ENCODE measurements around the gene GCNT3. TPM values are rescaled to one million over a fixed set of nuclear protein-coding genes. Genes with fewer than 3 reads are reported as not detected.

The GCNT3 gene
- total RNA-seq, 4 donors from 2014 or later = not detected

DNA sequence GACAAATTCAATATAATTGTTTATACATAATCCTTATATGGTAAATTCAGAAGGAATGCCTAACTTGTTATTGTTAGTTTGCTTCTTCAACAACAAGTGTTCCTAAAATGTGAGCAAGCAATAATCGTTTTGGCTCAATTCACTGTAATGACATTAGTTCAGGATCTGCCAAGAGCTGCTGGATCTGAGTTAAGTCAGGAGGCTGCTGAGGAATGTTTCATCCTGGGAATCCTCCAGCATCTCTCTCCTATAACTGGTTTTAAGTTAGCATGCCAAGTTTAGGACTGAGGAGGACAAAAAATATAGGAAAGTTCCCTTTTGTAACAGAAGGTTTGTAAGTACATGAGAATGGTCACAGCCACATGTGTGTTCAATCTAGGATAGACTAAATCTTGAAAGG lies 50.7 kb downstream of the GCNT3 start:
- TF ChIP-seq, protein P1, sequence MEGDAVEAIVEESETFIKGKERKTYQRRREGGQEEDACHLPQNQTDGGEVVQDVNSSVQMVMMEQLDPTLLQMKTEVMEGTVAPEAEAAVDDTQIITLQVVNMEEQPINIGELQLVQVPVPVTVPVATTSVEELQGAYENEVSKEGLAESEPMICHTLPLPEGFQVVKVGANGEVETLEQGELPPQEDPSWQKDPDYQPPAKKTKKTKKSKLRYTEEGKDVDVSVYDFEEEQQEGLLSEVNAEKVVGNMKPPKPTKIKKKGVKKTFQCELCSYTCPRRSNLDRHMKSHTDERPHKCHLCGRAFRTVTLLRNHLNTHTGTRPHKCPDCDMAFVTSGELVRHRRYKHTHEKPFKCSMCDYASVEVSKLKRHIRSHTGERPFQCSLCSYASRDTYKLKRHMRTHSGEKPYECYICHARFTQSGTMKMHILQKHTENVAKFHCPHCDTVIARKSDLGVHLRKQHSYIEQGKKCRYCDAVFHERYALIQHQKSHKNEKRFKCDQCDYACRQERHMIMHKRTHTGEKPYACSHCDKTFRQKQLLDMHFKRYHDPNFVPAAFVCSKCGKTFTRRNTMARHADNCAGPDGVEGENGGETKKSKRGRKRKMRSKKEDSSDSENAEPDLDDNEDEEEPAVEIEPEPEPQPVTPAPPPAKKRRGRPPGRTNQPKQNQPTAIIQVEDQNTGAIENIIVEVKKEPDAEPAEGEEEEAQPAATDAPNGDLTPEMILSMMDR (IDR thresholded peaks at IDR 0.05; ENCODE audit: low read depth) = no peak

GRCh38 chr15:59668556-59668955 lies 57.0 kb downstream of the GCNT3 start:
- TF ChIP-seq, protein P1 (IDR thresholded peaks at IDR 0.05; ENCODE audit: low read depth) = no peak

Small RNA genes within 50 kb of the gene (small RNA-seq; reads per million reads assigned to genes)
- not detected for gene RNA5SP396

Other genes starting within 250 kb of the GCNT3 start
- 100 to 1,000 TPM in 1 of 4 donors, 10 to 100 TPM in 3; 34.1 to 188 (median 91.7) TPM for gene MYO1E, start 238.9 kb upstream of the GCNT3 start, total RNA-seq
- gene FAM81A, start 173.6 kb upstream of the GCNT3 start, total RNA-seq = 1 to 10 TPM in 1 of 4 donors, under 1 TPM in 2, not detected in 1; 0.16 to 2.2 (median 0.22) TPM
- gene GTF2A2, start 45.7 kb downstream of the GCNT3 start, total RNA-seq = 10 to 100 TPM; 24.3 to 44.5 (median 28.4) TPM
- gene BNIP2, start 77.5 kb downstream of the GCNT3 start, total RNA-seq = 100 to 1,000 TPM; 124 to 171 (median 160) TPM